Regular cardiac myocyte (primary cell): ENCODE data around the gene SPACA4. TPM values are rescaled to one million over a fixed set of nuclear protein-coding genes. Genes with fewer than 3 reads are reported as not detected.

Experiments
- total RNA-seq: library from RNA; depleted of rRNA; stranded (reverse); fragments of >200 nt; gene quantifications from 2 replicates; pipeline ENCODE4 v1.2.3, GENCODE V29; 2014

SPACA4 gene
- total RNA-seq: not detected in 2 replicates

GRCh38 chr19:48606463-48607358, at the start of gene SPACA4:
Gene SPACA4, plus strand, starts transcription at chr19:48606742. Its CDS starts 237 bp downstream, at chr19:48606979.

GRCh38 chr19:48614436-48615230, 8.1 kb downstream of the SPACA4 start, which contains the start of gene FAM83E:
Gene FAM83E, minus strand, starts transcription at chr19:48615076. Its CDS starts 1,704 bp downstream, at chr19:48613372.

GRCh38 chr19:48618916-48619691, 12.6 kb downstream of the SPACA4 start, which contains the start of the genes RPL18 and SPHK2:
Gene RPL18, minus strand, starts transcription at chr19:48619178. Its CDS starts 35 bp downstream, at chr19:48619143.
Gene SPHK2, plus strand, starts transcription at chr19:48619506. Its CDS starts 1,009 bp downstream, at chr19:48620515.

GRCh38 chr19:48636859-48637448, 30.4 kb downstream of the SPACA4 start, which contains the start of gene DBP:
Gene DBP, minus strand, starts transcription at chr19:48637379. Its CDS starts 385 bp downstream, at chr19:48636994.

GRCh38 chr19:48646001-48646721, 39.6 kb downstream of the SPACA4 start, which contains the start of gene CA11:
Gene CA11, minus strand, starts transcription at chr19:48646187. Its CDS starts 555 bp downstream, at chr19:48645632.

Other genes with a start within 250 kb of the SPACA4 start
- 2.0 and 2.3 TPM in 2 replicates for gene TMEM143, start 242.8 kb upstream of the SPACA4 start, total RNA-seq
- gene SYNGR4, start 242.4 kb upstream of the SPACA4 start, total RNA-seq: not detected in 2 replicates
- gene KDELR1, start 215.2 kb upstream of the SPACA4 start, total RNA-seq: 52.1 and 70.2 TPM in 2 replicates
- 0.28 and 0.38 TPM in 2 replicates for gene GRIN2D, start 213.1 kb upstream of the SPACA4 start, total RNA-seq
- 20.9 and 61.7 TPM in 2 replicates for gene GRWD1, start 160.8 kb upstream of the SPACA4 start, total RNA-seq
- 0.28 and 0.38 TPM in 2 replicates for gene KCNJ14, start 151.2 kb upstream of the SPACA4 start, total RNA-seq
- gene CYTH2, start 137.4 kb upstream of the SPACA4 start, total RNA-seq: 18.6 and 50.0 TPM in 2 replicates
- not detected in 2 replicates for gene LMTK3, start 94.9 kb upstream of the SPACA4 start, total RNA-seq
- 0.28 TPM in 1 of 2 replicates, not detected in the other for gene SULT2B1, start 54.6 kb upstream of the SPACA4 start, total RNA-seq
- 0.56 and 0.58 TPM in 2 replicates for gene FAM83E, start 8.3 kb downstream of the SPACA4 start, total RNA-seq
- 2,069 and 2,218 TPM in 2 replicates for gene RPL18, start 12.4 kb downstream of the SPACA4 start, total RNA-seq
- 5.1 and 6.9 TPM in 2 replicates for gene SPHK2, start 12.8 kb downstream of the SPACA4 start, total RNA-seq
- gene DBP, start 30.6 kb downstream of the SPACA4 start, total RNA-seq: 1.3 and 6.2 TPM in 2 replicates
- 0.58 and 2.5 TPM in 2 replicates for gene CA11, start 39.4 kb downstream of the SPACA4 start, total RNA-seq
- gene NTN5, start 66.3 kb downstream of the SPACA4 start, total RNA-seq: 0.28 TPM in 1 of 2 replicates, not detected in the other
- not detected in 2 replicates for gene FUT2, start 89.2 kb downstream of the SPACA4 start, total RNA-seq
- gene MAMSTR, start 113.0 kb downstream of the SPACA4 start, total RNA-seq: 0.19 and 0.28 TPM in 2 replicates
- 0.58 and 0.85 TPM in 2 replicates for gene RASIP1, start 133.9 kb downstream of the SPACA4 start, total RNA-seq
- not detected in 2 replicates for gene IZUMO1, start 140.2 kb downstream of the SPACA4 start, total RNA-seq
- gene FUT1, start 145.9 kb downstream of the SPACA4 start, total RNA-seq: under 0.01 and 0.58 TPM in 2 replicates
- gene FGF21, start 148.8 kb downstream of the SPACA4 start, total RNA-seq: not detected in 2 replicates
- 27.9 and 48.3 TPM in 2 replicates for gene BCAT2, start 204.3 kb downstream of the SPACA4 start, total RNA-seq
- gene HSD17B14, start 229.7 kb downstream of the SPACA4 start, total RNA-seq: 0.38 and 2.5 TPM in 2 replicates